Activated T-cell treated with anti-CD3 and anti-CD28 coated beads, Interleukin-2, amount 50 U/mL, for 24 hours (primary cell): ENCODE data around the gene DLG2.
"Not testable (repeated sequence)": the region's sequence is repeated elsewhere in the genome, so short reads cannot be mapped to it uniquely, and the experiment has no call there.

Experiments used
- DNase-seq: peaks from one replicate; pipeline ENCODE4 v3.0.0-alpha.2; 2020
- H3K27ac Mint-ChIP-seq: 2 replicates; pipeline ENCODE4 v1.8.0; 2020; ENCODE audit warnings: mild to moderate bottlenecking, mixed read lengths
- H3K27me3 Mint-ChIP-seq: 2 replicates; pipeline ENCODE4 v1.8.0; 2020; ENCODE audit warnings: mixed read lengths
- H3K36me3 Mint-ChIP-seq: 2 replicates; pipeline ENCODE4 v1.8.0; 2020; ENCODE audit warnings: low read depth, mixed read lengths
- H3K4me1 Mint-ChIP-seq: 2 replicates; pipeline ENCODE4 v1.8.0; 2020; ENCODE audit warnings: low read depth, mixed read lengths
- H3K4me3 Mint-ChIP-seq: 2 replicates; pipeline ENCODE4 v1.8.0; 2020; ENCODE audit warnings: mild to moderate bottlenecking, moderate library complexity, mixed read lengths
- H3K9me3 Mint-ChIP-seq: 2 replicates; pipeline ENCODE4 v1.8.0; 2020; ENCODE audit warnings: mixed read lengths

Gene DLG2

DNA sequence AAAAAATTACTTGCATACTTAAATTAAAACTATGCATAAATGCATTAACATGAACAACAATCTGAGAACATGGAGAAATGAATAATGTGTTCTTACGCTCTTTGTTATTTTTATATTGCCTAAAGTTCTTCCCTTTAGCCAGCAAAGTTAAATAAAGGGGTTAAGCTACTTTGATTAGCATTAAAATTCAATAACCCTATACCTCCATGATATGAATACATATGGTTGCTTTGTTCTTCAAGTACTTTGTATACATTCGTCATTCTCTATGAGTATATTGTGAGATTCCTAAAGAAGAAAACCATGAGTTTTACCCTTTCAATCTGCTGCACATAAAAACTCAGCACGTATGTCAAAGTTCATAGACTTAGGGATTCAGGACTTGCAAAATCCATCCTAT, 578.3 kb downstream of the DLG2 start:
- Mint-ChIP-seq H3K4me1 (no peaks in the 10 kb centered on the region), H3K27me3 (no peaks in the 10 kb centered on the region), H3K9me3 (peaks cover 20% of the 10 kb centered on the region), H3K36me3 (no peaks in the 10 kb centered on the region), H3K4me3 (no peak overlapping the region), H3K27ac (no peak overlapping the region)
- no peak for DNase-seq

DNA sequence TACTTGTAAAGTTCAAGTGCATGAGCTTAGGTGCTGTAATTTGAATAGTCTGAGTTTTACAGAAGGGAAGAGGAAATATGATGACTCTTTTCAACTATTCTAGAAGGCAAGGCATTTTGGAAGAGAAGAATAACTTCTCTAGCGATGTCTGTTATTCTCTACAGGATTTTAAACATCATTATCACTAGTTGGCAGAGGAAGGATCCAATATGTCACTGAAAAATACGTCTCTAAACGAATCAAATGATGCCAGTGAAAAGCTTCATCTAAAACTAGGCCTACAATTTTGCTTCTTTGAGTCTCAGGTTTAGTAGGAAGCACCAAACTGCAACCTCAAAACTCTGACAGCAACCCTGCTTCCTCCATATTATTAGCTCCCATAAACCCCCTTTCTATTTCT, 581.4 kb downstream of the DLG2 start:
- Mint-ChIP-seq H3K4me1 (no peaks in the 10 kb centered on the region), H3K9me3 (peaks cover 16% of the 10 kb centered on the region), H3K27ac (no peak overlapping the region), H3K36me3 (no peaks in the 10 kb centered on the region), H3K27me3 (no peaks in the 10 kb centered on the region), H3K4me3 (no peak overlapping the region)
- DNase-seq, result no peak

DNA sequence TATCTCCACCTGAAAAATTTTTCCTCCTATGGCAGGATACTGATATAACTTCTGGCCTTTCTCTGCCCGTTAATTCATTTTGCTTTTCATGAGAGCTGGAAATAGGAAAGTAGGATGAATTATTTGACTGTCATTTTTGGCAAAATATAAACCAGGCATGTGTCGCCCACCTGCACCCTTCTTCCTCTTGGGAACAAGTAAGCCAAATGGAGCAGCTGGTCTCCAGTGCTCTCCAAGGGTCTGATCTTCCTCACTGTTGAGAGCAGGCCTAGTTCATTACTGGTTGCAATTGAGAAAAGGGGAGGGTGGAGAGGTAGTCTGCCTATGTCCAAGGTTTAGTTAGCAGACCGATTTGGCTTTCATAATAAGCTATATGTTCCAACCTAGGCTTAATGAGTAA, 582.2 kb downstream of the DLG2 start:
- no peaks in the 10 kb centered on the region for H3K4me1 Mint-ChIP-seq
- H3K36me3 Mint-ChIP-seq, result no peaks in the 10 kb centered on the region
- no peak overlapping the region for H3K4me3 Mint-ChIP-seq

DNA sequence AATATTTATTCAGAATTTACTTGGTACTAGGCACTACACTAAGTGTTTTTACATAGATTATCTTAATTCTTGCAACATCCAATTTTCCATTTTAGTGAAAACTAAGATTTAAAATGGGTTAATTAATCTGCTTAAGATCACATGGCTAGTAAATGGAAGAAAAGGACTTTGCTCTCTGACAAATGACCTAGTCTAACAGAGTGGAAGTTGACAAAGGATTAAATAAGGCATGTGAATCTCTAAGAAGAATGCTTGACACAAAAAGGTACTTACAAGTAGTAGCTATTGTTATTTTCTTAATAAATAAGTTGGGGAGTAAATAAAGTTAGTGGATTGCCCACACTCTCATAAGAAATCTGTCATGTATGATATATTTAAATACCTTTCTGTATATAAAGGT, 584.8 kb downstream of the DLG2 start:
- Mint-ChIP-seq H3K36me3 (no peaks in the 10 kb centered on the region), H3K27ac (no peak overlapping the region), H3K27me3 (no peaks in the 10 kb centered on the region), H3K9me3 (peaks cover 31% of the 10 kb centered on the region), H3K4me1 (no peaks in the 10 kb centered on the region), H3K4me3 (no peak overlapping the region)
- DNase-seq, result no peak

More for the DNA sequence above, 582.2 kb downstream of the DLG2 start:
- Mint-ChIP-seq H3K27ac (no peak overlapping the region), H3K27me3 (no peaks in the 10 kb centered on the region), H3K9me3 (peaks cover 19% of the 10 kb centered on the region)
- DNase-seq, result no peak

DNA sequence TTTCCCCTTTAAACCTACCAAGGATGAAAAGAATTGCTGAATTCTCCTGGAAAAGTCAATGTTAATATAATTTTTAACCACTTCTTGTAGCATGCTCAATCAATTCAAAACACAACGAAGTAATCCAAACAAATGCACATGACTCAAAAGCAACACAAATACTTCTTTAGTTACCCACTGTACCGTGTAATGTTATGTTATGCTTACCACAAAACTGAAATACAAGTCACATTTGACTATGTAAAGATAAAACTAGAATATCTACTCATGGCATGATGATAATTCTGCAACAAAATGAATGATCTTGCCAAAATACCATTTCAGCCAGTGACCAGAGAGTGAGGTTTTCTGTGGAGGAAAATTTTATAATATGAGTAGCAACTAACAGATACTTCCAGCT, 587.0 kb downstream of the DLG2 start:
- no peak for DNase-seq
- H3K27ac Mint-ChIP-seq, result no peak overlapping the region
- H3K27me3 Mint-ChIP-seq, result no peaks in the 10 kb centered on the region
- no peaks in the 10 kb centered on the region for H3K4me1 Mint-ChIP-seq
- H3K4me3 Mint-ChIP-seq, result no peak overlapping the region
- peaks cover 32% of the 10 kb centered on the region for H3K9me3 Mint-ChIP-seq
- H3K36me3 Mint-ChIP-seq, result no peaks in the 10 kb centered on the region

DNA sequence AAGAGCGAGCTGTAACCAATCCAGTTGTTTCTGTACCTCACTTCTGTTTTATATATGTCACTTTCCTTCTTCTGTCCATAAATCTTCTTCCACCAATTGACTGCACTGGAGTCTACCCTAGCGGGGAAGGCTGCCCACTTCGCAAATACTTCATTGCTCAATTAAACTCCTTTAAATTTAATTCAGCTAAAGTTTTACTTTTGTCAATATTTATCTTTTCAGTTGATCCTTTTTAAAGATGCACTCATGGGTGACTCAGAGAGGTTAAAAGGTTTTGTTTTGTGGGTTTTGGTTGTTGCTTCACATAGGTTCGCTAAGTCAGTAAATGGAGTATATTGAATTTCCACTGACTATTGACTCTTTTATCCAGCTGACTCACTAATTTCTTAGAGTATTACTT, 597.2 kb downstream of the DLG2 start:
- H3K4me3 Mint-ChIP-seq, result no peak overlapping the region
- peaks cover 16% of the 10 kb centered on the region for H3K9me3 Mint-ChIP-seq
- no peaks in the 10 kb centered on the region for H3K4me1 Mint-ChIP-seq

DNA sequence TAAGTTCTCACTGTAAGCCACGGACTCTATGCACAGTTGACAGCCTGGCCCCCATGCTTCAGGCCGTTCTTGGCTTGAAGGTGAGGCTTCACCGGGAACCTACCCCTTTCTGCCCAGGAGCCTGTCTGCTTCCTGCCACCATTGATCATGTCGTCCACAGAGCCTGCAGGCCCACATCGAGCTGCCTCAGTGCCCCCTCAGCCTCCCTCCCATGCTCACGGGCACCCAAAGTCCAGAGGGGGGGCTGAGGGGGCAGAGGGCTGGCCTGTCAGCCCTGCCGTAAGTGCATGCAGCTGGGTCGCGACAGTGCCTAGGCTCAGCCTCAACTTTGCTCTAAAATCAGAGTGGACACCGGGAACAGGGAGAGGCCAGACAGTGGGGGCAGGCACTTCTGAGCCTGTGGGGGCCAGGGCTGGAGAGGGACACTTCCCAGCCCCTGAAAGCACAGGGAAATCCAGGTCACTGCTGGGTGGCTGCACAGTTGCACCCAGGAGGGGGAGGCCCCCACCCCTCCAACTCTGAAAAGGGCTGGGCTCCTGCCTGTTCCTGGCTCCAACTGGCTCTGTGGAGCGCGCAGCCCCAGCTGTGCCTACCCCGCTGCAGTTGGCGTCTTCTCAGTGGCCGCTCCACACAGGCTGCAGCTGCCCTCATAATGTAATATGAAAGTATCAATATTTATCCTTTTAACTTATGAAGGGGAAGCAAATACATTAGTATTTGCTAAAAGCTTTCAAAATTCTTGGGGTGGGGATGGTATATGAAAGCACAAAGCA, 598.6 kb downstream of the DLG2 start:
- H3K4me1 Mint-ChIP-seq, result no peaks in the 10 kb centered on the region
- no peak for DNase-seq
- H3K9me3 Mint-ChIP-seq, result peaks cover 13% of the 10 kb centered on the region
- no peaks in the 10 kb centered on the region for H3K27me3 Mint-ChIP-seq
- no peak overlapping the region for H3K4me3 Mint-ChIP-seq
- no peaks in the 10 kb centered on the region for H3K36me3 Mint-ChIP-seq
- no peak overlapping the region for H3K27ac Mint-ChIP-seq

More for the DNA sequence above, 597.2 kb downstream of the DLG2 start:
- DNase-seq, result no peak
- no peak overlapping the region for H3K27ac Mint-ChIP-seq
- no peaks in the 10 kb centered on the region for H3K27me3 Mint-ChIP-seq
- no peaks in the 10 kb centered on the region for H3K36me3 Mint-ChIP-seq

DNA sequence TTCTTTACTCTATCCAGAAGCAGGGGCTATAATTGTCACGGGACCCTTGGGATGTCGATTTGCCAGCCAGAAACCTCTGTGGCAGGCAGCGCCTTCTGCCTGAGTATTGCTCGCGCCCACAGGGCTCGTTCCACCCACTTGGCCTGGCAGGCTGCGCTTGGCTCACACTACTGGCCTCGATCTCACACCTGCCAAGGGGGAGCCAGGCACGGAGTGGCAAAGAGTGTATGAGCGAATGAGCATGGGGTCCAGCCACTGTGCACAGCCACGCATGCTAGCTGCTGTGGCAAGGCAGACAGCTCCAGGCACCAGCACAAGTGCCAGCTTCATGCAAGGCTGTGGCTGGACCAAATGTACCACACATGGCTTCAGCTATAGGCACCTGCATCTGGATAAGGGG, 599.8 kb downstream of the DLG2 start:
- no peaks in the 10 kb centered on the region for H3K4me1 Mint-ChIP-seq
- H3K27me3 Mint-ChIP-seq, result no peaks in the 10 kb centered on the region
- H3K36me3 Mint-ChIP-seq, result no peaks in the 10 kb centered on the region
- H3K27ac Mint-ChIP-seq, result no peak overlapping the region
- DNase-seq, result no peak
- peaks cover 17% of the 10 kb centered on the region for H3K9me3 Mint-ChIP-seq
- no peak overlapping the region for H3K4me3 Mint-ChIP-seq

DNA sequence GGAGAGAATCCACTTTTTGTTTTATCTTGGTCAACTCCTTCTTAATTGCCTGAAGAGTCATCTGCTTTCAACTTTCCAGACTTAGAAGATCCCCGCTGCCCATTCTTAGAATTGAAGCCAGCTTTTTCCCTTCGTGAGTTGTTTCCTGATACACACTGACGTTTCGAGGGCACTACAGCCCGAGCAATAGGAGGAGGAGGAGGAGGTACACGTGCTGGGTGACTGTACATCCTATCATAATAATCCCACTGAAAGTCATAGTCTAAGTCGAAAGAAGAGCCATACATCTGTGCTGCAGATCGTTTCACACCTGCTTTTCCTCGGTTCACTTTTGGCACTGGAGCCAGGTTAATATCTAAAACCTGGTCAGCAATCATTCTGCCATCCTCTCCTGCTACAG, 606.1 kb downstream of the DLG2 start:
- H3K27me3 Mint-ChIP-seq, result no peaks in the 10 kb centered on the region
- no peak overlapping the region for H3K27ac Mint-ChIP-seq

DNA sequence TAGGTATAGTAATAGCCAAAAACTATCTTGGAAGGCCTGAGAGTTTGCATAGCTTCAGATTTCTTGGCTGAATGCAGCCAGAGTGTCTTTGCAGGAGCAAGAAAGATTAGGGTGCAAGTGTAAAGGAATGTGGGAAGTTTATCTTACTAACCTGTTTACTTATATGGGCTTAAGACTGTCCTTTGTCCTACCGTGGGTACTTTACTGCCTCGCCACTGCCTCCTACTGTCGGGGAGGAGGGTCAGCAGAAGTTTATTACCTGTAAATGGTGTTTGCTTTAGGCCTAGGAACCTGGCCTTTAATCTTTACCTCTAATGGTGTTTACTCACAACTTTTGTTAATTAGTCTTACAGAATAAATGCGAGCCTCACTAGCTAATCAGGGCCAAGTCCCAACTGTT, 633.8 kb downstream of the DLG2 start:
- H3K36me3 Mint-ChIP-seq, result no peaks in the 10 kb centered on the region
- H3K4me3 Mint-ChIP-seq, result no peak overlapping the region
- no peaks in the 10 kb centered on the region for H3K27me3 Mint-ChIP-seq
- no peak overlapping the region for H3K27ac Mint-ChIP-seq
- DNase-seq, result no peak
- H3K9me3 Mint-ChIP-seq, result peaks cover 35% of the 10 kb centered on the region
- no peaks in the 10 kb centered on the region for H3K4me1 Mint-ChIP-seq

More for the DNA sequence above, 606.1 kb downstream of the DLG2 start:
- Mint-ChIP-seq H3K36me3 (no peaks in the 10 kb centered on the region), H3K4me1 (no peaks in the 10 kb centered on the region), H3K4me3 (no peak overlapping the region), H3K9me3 (peaks cover 20% of the 10 kb centered on the region)
- no peak for DNase-seq

DNA sequence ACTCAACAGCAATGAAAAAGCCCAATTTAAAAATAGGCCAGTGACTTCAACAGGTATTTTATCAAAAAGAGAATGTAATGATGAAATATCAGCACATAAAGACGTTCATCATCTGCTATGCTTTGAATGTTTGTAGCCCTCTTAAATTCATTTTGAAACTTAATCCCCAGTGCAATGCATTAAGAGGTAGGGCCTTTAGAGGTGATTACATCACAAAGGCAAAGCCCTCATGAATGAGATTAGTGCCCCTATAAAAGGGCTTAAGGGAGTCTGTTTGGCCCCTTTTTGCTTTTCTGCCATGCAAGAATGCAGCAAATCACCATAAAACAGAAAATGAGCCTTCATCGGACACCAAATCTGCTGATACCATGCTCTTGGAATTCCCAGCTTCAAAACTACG, 637.0 kb downstream of the DLG2 start:
- Mint-ChIP-seq H3K36me3 (peaks cover 2% of the 10 kb centered on the region), H3K27ac (no peak overlapping the region), H3K4me3 (no peak overlapping the region), H3K4me1 (no peaks in the 10 kb centered on the region), H3K27me3 (no peaks in the 10 kb centered on the region), H3K9me3 (peaks cover 41% of the 10 kb centered on the region)
- DNase-seq, result no peak

DNA sequence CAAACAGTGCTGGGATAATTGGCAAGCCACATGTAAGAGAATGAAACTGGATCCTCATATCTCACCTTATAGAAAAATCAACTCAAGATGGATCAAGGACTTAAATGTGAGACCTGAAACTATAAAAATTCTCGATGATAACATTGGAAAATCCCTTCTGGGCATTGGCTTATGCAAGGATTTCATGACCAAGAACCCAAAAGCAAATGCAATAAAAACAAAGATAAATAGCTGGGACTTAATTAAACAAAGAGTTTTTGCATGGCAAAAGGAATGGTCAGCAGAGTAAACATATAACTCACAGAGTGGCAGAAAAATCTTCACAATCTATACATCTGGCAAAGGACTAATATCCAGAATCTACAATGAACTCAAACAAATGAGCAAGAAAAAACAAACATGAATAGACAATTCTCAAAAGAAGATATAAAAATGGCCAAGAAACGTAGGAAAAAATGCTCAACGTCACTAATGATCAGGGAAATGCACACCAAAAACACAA, 639.4 kb downstream of the DLG2 start:
- not testable (repeated sequence) for H3K36me3 Mint-ChIP-seq, H3K27me3 Mint-ChIP-seq, H3K4me1 Mint-ChIP-seq, H3K27ac Mint-ChIP-seq, DNase-seq, H3K4me3 Mint-ChIP-seq
- H3K9me3 Mint-ChIP-seq, result peaks cover 58% of the 10 kb centered on the region

DNA sequence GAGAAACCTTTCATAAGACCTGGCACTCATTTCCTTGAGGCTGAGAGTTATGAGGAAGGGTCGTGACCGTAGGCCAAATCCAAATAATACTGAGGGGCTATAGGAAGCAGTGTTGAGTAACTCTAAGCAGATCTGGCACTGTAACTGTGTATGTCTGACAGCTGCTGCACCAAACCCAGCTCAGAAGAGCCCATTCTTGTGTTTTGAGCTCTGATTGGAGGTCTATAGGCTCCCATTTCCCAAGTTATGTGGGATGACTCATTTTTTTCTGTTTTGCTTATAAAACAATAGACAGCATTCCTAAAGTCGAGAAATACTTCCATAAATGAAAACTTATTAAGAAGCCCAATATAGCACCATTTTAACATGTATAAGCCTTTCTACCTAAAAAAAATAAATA, 645.8 kb downstream of the DLG2 start:
- no peak overlapping the region for H3K27ac Mint-ChIP-seq
- H3K4me1 Mint-ChIP-seq, result no peaks in the 10 kb centered on the region
- H3K36me3 Mint-ChIP-seq, result peaks cover 2% of the 10 kb centered on the region
- no peak overlapping the region for H3K4me3 Mint-ChIP-seq
- DNase-seq, result no peak
- H3K27me3 Mint-ChIP-seq, result no peaks in the 10 kb centered on the region
- peaks cover 49% of the 10 kb centered on the region for H3K9me3 Mint-ChIP-seq

DNA sequence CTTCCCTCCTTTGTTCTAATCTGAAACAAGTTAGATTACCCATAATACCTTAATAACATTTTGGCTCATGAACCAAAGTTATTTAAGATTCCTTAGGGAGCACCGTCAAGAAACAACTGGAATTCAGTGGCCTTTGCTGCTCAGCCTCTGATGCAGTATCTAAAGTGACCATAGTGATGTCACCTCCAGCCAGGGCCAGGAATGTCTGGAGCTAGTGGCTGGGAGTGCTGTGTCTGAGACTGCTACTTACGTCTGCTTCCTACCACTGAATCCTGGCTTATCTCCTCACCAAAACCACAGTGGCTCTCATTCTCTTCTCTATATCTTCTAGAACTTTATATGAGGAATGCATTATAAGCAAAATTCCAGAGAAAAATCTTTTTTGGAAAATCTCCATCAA, 658.0 kb downstream of the DLG2 start:
- H3K27ac Mint-ChIP-seq, result no peak overlapping the region
- DNase-seq, result no peak
- H3K27me3 Mint-ChIP-seq, result no peaks in the 10 kb centered on the region
- H3K4me3 Mint-ChIP-seq, result no peak overlapping the region
- peaks cover 34% of the 10 kb centered on the region for H3K9me3 Mint-ChIP-seq
- H3K4me1 Mint-ChIP-seq, result no peaks in the 10 kb centered on the region
- no peaks in the 10 kb centered on the region for H3K36me3 Mint-ChIP-seq

DNA sequence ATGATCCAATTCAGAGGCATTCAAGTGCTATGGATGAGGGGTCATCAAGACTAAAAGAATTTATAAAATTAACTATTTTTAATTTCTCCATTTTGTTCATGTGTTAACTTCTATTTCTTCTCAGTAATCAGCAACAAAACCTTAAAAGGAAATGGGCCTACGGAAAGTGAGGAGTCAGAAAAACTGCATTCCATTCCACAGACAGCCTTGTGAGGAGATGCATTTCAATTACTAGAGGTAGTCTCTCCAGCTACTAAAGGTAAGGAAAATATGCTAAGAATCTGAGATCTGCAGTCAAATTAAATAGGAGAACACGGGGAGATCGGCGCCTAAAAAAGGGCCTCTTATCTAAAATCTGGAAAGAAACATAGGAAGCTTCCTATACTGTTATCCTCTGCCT, 661.7 kb downstream of the DLG2 start:
- Mint-ChIP-seq H3K27ac (no peak overlapping the region), H3K36me3 (no peaks in the 10 kb centered on the region), H3K4me1 (no peaks in the 10 kb centered on the region), H3K4me3 (no peak overlapping the region), H3K9me3 (peaks cover 45% of the 10 kb centered on the region), H3K27me3 (no peaks in the 10 kb centered on the region)
- no peak for DNase-seq

DNA sequence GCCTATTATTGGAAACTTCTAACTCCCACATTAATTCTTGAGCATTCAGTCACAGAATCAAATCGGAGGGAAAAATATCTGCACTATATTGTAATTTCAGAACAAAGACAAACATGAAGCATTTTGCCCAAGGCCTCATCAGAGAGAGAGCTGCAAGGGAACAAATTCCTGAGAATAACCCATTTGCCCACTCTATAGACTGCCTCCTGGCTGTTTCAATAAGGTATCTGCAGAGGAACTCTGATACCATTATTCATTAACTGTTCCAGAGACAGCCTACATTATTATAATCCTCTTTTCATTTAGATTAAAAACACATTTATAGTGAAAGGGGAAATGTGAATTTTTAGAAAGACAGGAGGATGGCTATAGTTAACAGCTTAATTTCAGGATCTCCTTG, 663.9 kb downstream of the DLG2 start:
- Mint-ChIP-seq H3K4me1 (no peaks in the 10 kb centered on the region), H3K4me3 (no peak overlapping the region), H3K9me3 (peaks cover 35% of the 10 kb centered on the region), H3K27ac (no peak overlapping the region), H3K27me3 (no peaks in the 10 kb centered on the region), H3K36me3 (no peaks in the 10 kb centered on the region)
- DNase-seq, result no peak
